Tibial artery (tissue), 4 donors: ENCODE results near the gene CCDC91.

Experiments
- DNase-seq, 2 donors: peaks; one replicate each; pipeline ENCODE4 v3.0.0-alpha.2; 2019
- H3K27ac ChIP-seq, 2 donors: fragments of 200-600 bp; sonication (generic) in 1 of 2; 1 replicate in 1 of 2; 2 replicates in 1 of 2; pipeline ENCODE4 v1.5.1; 2018 to 2019; ENCODE audit warnings: mild to moderate bottlenecking in 1 of 2
- H3K27me3 ChIP-seq, 2 donors: fragments of 200-600 bp; sonication (generic) in 1 of 2; one replicate each; pipeline versions ENCODE4 v1.5.1 to v1.6.0; 2016 to 2019
- H3K36me3 ChIP-seq, 3 donors: fragments of 200-600 bp; sonication (generic) in 2 of 3; one replicate each; pipeline ENCODE4 v1.5.1; 2016 to 2019; ENCODE audit warnings: mild to moderate bottlenecking in 2 of 3
- H3K4me1 ChIP-seq, 4 donors: fragments of 200-600 bp; sonication (generic) in 2 of 4; 1 replicate in 3 of 4; 2 replicates in 1 of 4; pipeline ENCODE4 v1.5.1; 2016 to 2019
- H3K4me3 ChIP-seq, 2 donors: fragments of 200-600 bp; sonication (generic) in 1 of 2; 1 replicate in 1 of 2; 2 replicates in 1 of 2; pipeline ENCODE4 v1.5.1; 2018 to 2019; ENCODE audit warnings: mild to moderate bottlenecking in 2 of 2
- H3K9me3 ChIP-seq, 3 donors: fragments of 200-600 bp; sonication (generic) in 1 of 3; one replicate each; pipeline ENCODE4 v1.5.1; 2016 to 2019
- CTCF ChIP-seq, 2 experiments: fragments of 200-600 bp in 1 of 2; fragments of 450-650 bp in 1 of 2; IDR thresholded peaks; one replicate each; pipeline ENCODE4 v1.5.1; 2017 to 2019; ENCODE audit warnings: antibody characterized with exemption in 2 of 2, mild to moderate bottlenecking in 1 of 2, moderate library complexity in 1 of 2
- intact Hi-C: fragments of 100-400 bp; cut with DNase I; formaldehyde crosslinking; loops from one replicate; pipeline ENCODE4 v1.15.0; 2023; ENCODE audit warnings: low total_unique reads

The CCDC91 gene

GRCh38 chr12:28237423-28237822 is 47.2 kb downstream of the CCDC91 start:
- Histone ChIP-seq H3K9me3 (no peaks in the 10 kb centered on the region), H3K27me3 (no peaks in the 10 kb centered on the region), H3K4me3 (no peak overlapping the region), H3K27ac (no peak overlapping the region), H3K36me3 (no peaks in the 10 kb centered on the region), H3K4me1 (peaks cover 0 to under 1% (median 0%) of the 10 kb centered on the region in 4 donors)
- DNase-seq, result no peak
- no peak for TF ChIP-seq CTCF (IDR thresholded peaks at IDR 0.05)
- intact Hi-C loops, result no loop called here

- Histone ChIP-seq H3K27me3 (no peaks in the 10 kb centered on the region), H3K9me3 (no peaks in the 10 kb centered on the region), H3K27ac (no peak overlapping the region), H3K4me1 (no peaks in the 10 kb centered on the region), H3K4me3 (no peak overlapping the region), H3K36me3 (no peaks in the 10 kb centered on the region)
- no peak for DNase-seq
- no peak for TF ChIP-seq CTCF (IDR thresholded peaks at IDR 0.05)
- intact Hi-C loops, result no loop called here
Measured at GRCh38 chr12:28239918-28240317, 49.7 kb downstream of the CCDC91 start.

GRCh38 chr12:28240853-28241252 is 50.6 kb downstream of the CCDC91 start:
- no peaks in the 10 kb centered on the region for H3K9me3 ChIP-seq
- no peaks in the 10 kb centered on the region for H3K4me1 ChIP-seq
- H3K36me3 ChIP-seq, result no peaks in the 10 kb centered on the region
- intact Hi-C loops, result no loop called here
- no peak overlapping the region for H3K27ac ChIP-seq
- TF ChIP-seq CTCF (IDR thresholded peaks at IDR 0.05), result no peak
- DNase-seq, result no peak
- H3K27me3 ChIP-seq, result no peaks in the 10 kb centered on the region
- no peak overlapping the region for H3K4me3 ChIP-seq

- Histone ChIP-seq H3K27ac (no peak overlapping the region), H3K36me3 (no peaks in the 10 kb centered on the region), H3K9me3 (no peaks in the 10 kb centered on the region), H3K4me1 (no peaks in the 10 kb centered on the region), H3K4me3 (no peak overlapping the region), H3K27me3 (no peaks in the 10 kb centered on the region)
- no peak for TF ChIP-seq CTCF (IDR thresholded peaks at IDR 0.05)
- intact Hi-C loops, result no loop called here
- no peak for DNase-seq
Measured at GRCh38 chr12:28242129-28242495, 51.9 kb downstream of the CCDC91 start.

- Histone ChIP-seq H3K4me1 (peaks cover 0 to 1% (median 0%) of the 10 kb centered on the region in 4 donors), H3K27ac (no peak overlapping the region), H3K4me3 (no peak overlapping the region), H3K9me3 (no peaks in the 10 kb centered on the region), H3K36me3 (no peaks in the 10 kb centered on the region), H3K27me3 (no peaks in the 10 kb centered on the region)
- intact Hi-C loops, result no loop called here
- no peak for DNase-seq
- TF ChIP-seq CTCF (IDR thresholded peaks at IDR 0.05), result no peak
Measured at GRCh38 chr12:28242496-28243309, 52.4 kb downstream of the CCDC91 start.

- TF ChIP-seq CTCF (IDR thresholded peaks at IDR 0.05), result no peak
- peaks cover 0 to 7% (median under 1%) of the 10 kb centered on the region in 4 donors for H3K4me1 ChIP-seq
- no peak overlapping the region for H3K27ac ChIP-seq
- intact Hi-C loops, result no loop called here
- no peaks in the 10 kb centered on the region for H3K27me3 ChIP-seq
- H3K4me3 ChIP-seq, result no peak overlapping the region
- no peaks in the 10 kb centered on the region for H3K36me3 ChIP-seq
- DNase-seq, result no peak
- H3K9me3 ChIP-seq, result no peaks in the 10 kb centered on the region
Measured at GRCh38 chr12:28243310-28243633, 53.0 kb downstream of the CCDC91 start.
